ENCODE results near the gene HOXB8.

HOXB8 gene

DNA sequence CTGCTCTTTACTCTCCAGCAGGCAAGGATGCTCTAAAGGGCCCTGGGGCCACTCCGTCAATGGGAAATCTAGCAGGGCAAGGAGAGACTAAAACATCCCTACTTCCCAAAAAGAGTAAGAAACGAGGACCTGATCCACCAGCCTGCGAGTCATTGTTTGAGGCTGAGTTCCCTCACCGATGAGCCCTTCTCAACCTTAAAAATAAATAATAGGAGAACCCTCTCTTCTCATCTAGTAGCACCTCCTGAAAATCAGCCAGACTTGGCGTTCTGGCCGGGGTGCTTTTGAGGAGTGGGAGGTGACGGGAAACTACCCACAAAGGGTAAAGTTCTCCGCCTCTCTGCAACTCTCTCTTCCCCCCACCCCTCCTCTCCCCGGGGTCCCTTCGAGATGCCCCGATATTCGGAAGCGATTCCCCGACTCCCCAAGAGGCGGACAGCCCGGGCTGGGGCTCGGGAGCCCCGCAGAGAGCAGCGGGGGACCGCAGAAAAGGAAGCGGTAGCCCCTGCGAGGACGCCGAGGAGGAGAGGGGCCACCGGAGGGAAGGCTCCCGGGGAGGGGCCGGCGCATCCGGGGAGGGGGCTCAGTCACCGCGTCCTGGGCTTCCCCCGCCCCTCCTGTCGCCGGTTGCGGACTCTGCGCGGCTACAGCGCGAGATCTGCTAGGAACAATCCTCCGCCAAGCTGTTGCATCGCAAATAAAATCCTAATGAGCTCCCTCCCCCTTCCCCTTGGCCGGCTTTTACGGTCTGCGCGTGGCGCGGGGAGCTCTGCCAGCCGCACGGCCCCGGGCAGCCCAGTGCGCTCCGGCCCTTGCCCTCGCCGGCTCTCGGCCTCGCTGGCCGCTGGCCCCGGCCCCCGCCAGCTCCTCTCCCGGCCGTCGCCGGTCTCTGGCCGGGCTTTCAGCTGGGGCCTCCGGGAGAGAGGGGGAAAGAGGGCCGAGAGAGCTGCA is 9.7 kb upstream of the HOXB8 start:
- DNase-seq (ENCODE audit: low read depth in 2 of 3, low spot score in 2 of 3), result no peak

DNA sequence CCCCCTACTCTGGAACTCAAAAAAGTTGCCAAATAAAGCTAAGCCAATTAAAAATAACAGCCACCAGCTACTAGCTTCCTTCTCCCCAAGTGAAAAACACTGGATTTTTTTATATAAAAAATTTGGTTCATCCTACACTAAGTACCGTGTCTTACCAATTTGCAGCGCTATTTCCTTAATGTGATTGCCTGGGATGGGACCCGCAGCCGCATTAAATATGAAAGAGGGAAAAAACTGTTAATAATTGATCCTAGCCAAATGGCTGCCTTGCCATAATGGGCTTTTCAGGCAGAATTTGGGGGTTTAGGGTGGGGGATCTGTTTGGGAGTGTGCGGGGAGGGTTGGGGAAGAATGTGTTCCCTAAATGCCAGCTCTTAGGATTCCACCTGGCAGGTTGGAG is 9.0 kb upstream of the HOXB8 start:
- DNase-seq (ENCODE audit: low read depth in 2 of 3, low spot score in 2 of 3), result no peak

DNA sequence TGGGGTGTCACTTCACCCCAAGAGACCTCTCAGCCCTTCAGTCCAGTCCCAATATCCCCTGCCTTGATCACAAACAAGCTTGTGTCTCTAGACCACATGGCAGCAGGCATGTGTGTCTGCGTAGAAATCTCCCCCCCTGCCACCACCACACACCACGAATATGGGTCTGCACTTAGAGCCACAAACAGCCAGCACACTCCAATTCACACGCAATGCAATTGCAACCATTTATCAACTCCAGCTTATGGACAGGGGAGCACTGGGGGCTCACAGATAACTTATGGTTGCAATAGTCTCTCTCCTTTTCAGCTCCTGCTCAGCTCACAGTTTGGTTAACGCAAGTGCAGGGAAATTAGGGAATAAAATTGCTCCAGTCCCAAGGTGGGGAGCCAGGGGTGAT is 8.5 kb upstream of the HOXB8 start:
- DNase-seq (ENCODE audit: low read depth in 2 of 3, low spot score in 2 of 3), result no peak

DNA sequence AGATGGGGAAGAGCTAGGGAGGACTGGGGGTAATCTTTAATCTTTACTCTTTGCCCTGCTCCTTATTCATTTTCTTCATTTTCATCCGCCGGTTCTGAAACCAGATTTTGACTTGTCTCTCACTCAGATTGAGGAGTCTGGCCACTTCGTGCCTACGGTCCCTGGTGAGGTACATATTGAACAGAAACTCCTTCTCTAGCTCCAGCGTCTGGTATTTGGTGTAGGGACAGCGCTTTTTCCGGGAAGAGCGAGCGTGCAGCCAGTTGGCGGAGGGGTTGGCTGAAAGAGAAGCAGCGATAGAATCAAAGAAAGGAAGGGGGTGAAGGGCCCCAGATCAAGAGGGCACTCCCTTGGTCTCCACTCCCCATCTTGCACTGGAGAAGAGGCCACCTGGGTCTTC is 7.8 kb upstream of the HOXB8 start:
- no peak for DNase-seq (ENCODE audit: low read depth in 2 of 3, low spot score in 2 of 3)

DNA sequence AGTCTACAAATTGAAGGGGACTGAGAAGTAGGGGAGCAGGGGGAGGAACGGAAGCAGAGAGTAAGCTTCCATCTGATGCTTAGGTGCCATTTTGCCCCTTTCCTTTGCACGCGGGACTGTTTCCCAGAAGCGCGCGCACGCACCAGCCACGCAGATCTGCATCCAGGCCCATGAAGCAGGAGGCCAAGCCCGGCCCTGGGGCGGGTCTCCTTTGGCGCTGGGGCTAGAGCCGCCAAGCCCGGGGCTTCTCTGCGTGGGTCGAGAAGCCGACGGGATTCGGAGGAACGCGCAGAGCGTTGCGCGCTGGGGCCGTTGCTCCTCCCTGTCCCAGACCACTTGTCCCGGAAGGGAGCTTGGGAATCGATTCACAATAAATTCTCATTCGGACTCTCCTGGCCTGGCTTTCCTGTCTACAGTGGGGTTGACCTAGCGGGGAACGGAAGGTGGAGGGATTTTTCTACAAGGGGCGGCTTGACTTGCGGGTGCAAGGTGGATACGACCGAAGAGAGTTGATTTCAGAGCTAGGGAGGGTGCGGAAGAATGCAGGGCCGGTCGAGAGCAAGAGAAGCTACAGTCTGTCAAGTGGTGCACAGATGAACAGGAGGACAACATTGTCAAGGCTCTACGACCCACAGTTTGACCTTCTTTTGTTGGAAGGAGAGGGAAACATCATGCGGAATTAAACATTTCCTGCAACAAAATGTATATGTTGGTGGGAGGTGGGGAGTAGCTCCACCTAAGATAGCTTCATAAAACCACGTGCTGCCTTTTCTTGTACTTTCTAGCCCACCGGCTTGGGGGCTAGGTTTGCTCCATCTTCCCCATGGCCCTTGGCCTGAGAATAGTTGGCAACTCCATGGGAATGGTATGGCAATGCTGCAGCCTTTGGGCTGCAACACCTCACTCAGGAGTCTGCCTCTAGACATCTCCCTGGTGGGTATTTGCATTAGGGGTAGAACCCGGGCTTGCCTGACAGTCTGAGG is 6.6 kb upstream of the HOXB8 start:
- DNase-seq (ENCODE audit: low read depth in 2 of 3, low spot score in 2 of 3), result no peak

DNA sequence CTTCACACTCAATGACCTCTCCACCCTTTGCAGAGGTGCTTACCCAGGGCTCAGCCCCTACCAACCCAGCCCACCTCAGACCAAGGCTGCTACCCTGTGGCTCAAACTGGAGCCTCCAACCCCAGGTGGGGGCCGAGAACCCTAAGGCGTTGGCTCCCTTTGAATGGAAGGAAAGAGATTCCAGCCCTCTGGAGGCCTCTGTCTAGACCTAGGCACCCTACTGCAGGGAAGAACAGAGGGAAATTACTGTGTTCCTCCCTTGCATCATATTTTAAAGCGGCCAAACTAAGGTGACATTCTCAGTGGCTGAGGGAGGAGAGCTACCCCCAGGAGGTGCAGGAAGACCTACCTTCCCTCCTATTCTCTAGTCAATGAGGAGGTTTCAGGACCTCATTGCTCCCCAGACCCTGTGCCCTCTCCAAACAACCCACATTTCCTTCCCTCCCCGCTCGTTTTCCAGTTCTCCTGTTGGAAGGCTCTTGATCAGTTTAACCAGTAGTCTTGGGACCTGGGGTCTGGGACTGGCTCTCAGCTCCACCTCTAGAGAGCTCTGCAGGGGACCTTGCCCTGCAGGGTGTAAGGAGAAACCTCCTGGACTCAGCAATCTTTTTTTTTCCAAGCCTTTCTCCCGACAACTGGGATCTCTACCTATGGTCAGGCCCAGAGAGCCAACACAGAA is 5.5 kb upstream of the HOXB8 start:
- DNase-seq (ENCODE audit: low read depth in 2 of 3, low spot score in 2 of 3), result no peak

DNA sequence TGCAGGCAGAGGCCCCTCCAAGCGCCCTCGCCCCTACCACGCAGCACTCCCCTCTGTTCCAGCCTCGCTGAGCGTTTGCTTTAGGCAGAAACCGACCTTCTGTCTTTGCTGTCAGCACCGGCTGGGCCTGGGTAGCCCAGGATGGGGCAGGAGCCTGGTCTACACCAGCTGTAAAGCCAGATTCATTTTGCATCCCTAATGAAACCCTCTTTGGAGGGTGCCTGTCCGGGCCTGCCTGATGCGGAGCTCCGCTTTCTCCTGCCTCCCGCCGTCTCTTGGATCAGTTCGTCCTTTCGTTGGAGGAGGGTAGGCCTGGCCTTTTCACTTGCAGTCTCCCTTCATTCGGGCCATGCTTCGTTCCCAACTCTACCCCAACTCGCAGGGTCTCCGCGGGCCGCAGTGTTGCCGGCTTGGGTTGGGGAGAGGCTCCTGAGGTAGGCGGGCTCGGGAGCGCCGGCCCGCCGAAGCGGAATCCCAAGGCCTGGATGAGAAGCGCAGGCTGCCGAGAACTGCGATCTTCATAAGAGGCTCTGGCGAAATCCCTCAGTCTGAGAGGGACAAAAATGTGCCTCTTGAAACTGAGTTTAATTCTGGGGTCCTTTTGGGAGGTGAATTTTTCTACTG is 4.8 kb upstream of the HOXB8 start:
- no peak for DNase-seq (ENCODE audit: low read depth in 2 of 3, low spot score in 2 of 3)

DNA sequence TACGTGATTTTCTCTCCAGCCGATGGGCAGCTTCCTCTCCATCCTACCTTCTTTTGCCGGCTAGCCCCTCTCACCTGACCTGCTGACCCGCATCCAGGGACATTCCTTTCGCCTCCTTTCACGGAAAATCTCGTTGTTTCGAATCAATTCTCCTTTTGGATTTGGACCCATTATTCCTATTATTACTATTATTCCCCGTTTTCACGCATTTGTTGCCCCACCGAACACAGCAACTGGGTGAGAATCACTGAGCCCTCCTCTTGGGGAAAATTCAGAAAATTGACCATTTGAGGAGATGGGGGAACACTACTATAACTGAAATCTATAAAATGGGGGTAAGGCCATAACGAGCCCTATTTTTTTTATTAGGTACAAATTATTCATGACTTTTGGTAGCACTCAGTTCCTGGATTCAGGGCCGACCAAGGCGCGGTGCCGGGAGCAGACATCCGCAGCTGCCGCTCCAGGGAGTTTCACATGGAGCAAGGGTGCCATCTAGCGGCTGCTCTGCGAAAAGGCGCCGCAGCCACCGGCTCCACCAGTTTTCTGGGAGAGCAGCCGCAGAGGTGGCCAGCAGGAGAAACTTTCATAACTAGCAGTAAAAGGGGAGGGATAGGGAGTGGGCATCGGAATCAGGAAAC is 3.3 kb upstream of the HOXB8 start:
- DNase-seq (ENCODE audit: low read depth in 2 of 3, low spot score in 2 of 3), result peak; percentile 66 to 90 (median 79)

DNA sequence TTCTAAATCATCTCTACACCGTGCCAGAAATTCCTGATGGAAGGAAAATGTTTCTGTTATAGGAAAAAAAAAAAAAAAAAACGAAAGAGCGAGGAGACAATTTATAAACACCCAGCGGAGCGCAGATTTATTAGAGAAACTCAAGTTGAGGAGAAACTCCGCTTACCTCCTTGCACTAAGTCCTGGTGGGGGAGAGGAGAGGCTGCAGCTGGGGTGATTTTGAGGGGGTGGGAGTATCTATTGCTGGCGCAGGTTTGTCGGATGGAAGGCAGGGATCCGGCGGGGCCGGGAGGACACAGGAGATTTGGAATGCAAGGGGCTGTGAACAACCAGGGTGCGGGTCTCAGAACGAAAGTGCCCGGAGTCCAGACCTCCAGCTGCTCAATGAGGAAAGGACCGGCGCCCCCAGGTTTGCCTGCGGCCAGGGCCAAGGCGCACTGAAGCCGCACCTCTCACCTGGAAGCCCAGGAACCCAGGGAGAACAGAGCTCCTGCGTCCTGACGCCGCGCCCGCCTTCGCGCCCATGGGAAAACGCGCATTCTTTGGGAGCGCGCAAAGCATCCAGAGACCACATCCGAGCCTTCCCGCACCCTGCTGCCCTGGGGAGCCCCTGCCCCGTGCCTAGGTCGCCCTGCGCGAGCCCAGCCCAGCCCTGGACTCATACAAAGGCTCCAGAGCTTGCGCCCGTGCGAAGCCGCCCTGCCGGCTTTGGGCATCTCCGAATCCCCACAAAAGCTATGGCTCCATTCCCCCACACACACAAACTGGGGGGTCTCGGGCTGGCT is 2.6 kb upstream of the HOXB8 start:
- no peak for DNase-seq (ENCODE audit: low read depth in 2 of 3, low spot score in 2 of 3)

DNA sequence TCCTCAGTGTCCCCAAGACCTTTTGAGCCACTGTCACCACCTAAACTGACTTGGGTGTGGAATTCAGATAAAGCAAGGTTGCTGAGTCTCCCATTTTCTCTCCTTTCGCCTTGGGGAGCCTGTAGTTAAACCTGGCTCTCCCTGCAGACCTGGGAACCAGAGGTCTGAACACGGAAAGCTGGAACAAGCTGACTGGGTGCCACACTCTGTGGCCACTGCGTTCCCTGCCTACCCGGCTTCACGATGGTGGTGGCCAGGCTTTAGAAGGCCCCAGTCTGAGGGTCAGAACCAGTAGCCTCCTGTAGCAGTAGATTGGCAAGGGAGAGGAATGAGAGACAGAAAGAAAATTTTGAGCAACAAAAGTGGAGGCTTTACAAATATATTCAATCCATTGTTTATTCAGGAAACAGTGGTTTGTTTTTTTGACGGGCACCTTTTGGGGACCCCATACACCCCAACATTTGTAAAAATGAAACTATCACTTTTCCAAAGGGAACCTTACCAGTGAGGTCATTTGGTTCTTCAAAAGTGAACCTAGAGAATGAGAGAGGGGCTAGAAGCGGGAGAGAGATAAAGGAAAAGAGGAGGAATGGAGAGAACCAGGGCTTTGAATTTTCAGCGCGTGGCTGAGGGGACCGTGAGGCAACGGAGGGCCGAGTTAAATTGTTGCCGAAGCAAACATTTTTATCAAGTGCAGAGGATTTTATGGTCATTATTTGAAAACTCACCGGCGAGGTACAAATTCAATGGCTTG is 1.8 kb upstream of the HOXB8 start:
- DNase-seq (ENCODE audit: low read depth in 2 of 3, low spot score in 2 of 3), result no peak

DNA sequence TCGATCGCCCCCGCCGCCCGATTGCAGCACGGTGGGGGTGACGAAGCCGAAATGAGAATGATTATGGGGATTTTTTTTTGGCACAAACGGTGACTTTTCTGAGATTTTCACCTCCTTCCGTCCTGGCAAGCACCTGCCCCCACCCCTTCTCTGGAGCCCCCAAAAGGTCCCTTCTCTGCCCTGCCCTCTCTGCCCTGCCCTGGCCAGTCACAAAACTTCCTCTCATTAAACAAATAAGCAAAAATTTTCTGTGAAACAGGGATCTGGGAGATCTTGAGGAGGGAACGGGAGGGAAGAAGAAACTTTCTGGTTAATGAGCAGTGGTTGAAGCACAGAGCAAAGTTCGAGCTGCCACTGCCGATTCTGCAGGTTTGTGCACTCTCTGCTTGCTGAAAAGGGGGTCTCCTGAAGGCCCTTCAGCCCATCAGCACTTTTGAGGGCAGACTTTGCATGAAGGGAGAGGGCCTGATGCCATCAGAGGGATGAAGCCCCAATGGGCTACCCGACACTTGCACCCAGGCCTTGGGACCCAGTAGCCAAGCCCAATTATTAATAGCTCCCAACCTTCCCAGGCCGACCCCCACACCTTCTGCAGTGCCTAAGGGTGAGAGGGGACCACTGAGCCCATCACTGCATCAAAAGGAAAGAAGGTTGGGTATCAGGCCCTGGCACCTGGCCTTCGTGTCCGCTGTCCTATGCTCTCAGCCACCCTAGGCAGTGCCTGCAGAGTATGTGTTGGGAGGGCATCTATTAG is 1.0 kb upstream of the HOXB8 start:
- DNase-seq (ENCODE audit: low read depth in 2 of 3, low spot score in 2 of 3), result no peak

DNA sequence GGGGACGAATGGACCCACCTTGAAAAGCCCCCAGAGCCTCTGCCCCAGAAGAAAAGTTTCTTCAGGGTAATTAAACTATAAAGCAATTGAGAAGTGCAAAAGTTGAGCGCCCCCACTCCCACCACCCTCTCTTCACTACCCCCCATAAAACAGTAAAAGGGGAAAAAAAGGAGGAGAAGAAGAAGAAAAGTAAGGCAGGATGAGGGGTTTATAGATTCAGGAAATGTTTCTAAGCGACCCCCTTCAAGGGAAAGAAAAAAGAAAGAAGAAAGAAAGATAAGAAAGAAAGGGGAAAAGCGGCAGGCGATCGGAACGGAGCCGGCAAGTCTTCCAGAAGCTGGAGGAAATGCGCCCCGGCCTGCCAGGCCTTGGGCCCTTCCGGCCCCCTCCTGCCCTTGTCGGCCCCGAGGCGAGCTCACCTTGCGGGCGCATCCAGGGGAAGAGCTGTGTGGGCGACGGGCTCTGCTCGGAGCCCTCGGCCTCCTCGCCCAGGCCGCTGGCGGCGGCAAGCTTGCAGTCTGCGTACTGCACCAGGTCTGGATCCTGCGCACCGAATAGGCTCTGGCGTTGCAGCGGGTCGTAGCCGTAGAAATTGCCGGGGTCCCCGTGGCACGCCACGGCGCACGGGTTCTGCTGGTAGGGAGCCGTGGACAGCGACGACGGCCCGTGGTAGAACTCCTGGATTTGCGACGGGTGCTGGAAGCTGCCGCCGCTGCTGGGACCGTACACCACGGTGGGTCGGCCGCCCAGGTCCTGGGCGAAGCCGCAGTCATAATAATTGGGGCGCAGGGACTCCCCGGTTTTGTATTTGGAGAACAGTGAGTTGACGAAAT is 1.0 kb downstream of the HOXB8 start:
- no peak for DNase-seq (ENCODE audit: low read depth in 2 of 3, low spot score in 2 of 3)

DNA sequence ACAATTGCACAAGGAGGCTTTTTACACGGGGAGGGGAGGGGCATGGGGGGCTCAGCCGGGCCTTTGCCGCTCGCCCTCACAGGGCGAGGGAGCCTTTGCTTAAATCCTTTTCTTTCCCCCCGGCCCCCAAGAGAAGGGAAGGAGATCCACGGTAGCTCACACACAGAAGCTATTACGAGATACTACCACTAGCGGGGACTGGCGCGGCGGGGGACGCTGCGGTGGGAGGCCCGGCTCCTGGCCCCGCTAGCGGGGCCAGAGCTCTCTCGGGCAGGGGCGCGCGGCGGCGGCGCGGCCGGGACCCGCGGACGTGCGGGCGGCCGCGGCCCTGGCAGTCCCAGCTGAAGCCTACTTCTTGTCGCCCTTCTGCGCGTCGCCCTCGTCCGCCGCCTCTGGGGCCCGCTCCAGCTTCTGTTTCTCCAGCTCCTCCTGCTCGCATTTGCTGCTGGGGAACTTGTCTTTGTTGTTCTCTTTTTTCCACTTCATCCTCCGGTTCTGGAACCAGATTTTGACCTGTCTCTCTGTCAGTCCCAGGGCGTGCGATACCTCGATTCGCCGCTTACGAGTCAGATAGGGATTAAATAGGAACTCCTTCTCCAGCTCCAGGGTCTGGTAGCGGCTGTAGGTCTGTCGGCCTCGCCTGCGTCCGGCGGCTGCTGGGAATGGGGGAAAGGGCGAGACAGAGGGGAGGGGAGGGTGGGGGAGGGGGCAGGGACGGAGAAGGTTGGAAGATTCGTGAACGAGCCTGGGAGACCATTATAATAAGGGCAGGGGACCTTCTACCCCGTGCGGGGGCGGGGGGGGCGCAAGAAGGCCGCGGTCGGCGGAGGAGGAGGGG is 2.0 kb downstream of the HOXB8 start:
- DNase-seq (ENCODE audit: low read depth in 2 of 3, low spot score in 2 of 3), result no peak

DNA sequence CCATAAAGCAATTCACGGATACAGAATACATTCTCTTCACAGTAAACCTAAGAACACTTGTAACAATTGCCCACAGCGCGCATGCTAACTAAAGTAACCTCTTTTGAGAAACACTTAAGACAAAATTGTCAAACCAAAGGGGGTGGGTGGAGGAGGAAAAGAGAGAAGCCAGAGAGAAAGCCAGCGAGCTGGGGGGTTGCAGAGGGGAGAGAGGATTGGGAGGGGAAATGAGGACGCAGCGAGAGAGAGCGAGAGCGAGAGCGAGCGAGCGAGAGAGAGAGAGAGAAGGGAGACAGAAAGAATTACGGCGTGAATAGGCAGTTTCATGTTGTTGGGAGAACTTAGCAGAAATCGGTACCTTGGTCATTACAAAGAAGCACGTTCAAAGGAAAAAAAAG is 2.6 kb downstream of the HOXB8 start:
- no peak for DNase-seq (ENCODE audit: low read depth in 2 of 3, low spot score in 2 of 3)

DNA sequence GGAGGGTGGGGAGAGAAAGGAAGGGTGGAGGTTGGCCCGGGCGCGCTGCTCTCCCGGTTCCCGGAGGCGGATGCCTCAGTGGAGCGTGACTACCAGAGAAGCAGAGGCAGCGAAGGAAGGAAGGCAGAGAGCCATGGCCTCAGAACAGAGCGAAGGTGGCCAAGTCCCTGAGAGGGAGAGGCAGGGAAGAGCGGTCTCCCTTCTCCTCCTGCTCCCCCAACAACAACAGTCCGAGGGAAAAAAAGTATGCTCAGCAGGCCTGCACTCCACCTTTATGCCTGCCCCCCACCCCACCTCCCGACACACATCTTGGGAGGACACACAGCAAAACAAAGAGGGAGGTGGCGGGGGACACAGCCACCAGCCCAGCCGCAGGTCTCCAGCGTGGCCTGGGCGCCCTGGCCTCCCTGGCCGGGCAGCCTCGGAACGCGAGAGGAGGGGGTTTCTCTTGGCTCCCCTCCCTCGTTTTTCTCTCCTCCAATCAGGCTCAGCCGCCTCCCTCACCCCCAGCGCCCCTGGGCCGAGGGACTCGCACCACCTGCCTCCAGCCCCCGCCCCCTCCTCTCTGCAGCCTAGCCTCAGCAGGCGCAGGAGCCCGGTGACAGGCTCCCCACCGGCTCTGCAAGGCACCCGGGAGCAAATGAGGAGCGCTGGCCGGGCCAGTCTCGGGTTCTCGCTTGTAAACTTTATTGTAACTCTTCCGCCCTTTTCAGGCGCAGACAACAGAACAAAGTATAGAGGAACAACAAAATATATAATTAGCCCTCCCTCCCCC is 3.2 kb downstream of the HOXB8 start:
- DNase-seq (ENCODE audit: low read depth in 2 of 3, low spot score in 2 of 3), result no peak

DNA sequence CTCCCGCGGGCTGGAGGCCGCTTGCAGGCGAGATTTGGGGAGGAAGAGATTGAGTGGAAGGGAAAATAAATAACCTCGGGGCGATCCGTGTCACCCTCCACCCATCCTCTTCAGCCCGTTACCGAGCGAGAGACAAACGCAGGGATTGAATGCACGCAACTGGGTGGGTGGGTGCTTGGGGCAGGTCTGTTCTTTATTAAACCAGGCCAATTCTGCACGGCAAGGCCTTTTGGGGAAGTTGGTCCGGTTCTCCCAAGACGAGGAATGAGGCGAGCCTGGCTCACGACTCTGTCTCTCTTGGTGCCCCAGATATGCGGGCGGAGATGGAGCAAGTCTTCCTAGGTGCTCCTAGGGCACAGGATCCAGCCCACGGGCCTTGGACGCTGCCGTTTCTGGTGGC is 3.9 kb downstream of the HOXB8 start:
- DNase-seq (ENCODE audit: low read depth in 2 of 3, low spot score in 2 of 3), result no peak

Data from activated CD8-positive, alpha-beta memory T cell treated with anti-CD3 and anti-CD28 coated beads for 48 hours (primary cell).